ENCODE results near the gene MRPS34.
"Not testable (repeated sequence)": the region's sequence is repeated elsewhere in the genome, so short reads cannot be mapped to it uniquely, and the experiment has no call there.

Gene MRPS34

GRCh38 chr16:1772908-1773702, at the start of gene MRPS34:
Gene MRPS34, minus strand, starts transcription at chr16:1773134. Its CDS starts 15 bp downstream, at chr16:1773119.
- DNase-seq = peak; percentile 94

DNA sequence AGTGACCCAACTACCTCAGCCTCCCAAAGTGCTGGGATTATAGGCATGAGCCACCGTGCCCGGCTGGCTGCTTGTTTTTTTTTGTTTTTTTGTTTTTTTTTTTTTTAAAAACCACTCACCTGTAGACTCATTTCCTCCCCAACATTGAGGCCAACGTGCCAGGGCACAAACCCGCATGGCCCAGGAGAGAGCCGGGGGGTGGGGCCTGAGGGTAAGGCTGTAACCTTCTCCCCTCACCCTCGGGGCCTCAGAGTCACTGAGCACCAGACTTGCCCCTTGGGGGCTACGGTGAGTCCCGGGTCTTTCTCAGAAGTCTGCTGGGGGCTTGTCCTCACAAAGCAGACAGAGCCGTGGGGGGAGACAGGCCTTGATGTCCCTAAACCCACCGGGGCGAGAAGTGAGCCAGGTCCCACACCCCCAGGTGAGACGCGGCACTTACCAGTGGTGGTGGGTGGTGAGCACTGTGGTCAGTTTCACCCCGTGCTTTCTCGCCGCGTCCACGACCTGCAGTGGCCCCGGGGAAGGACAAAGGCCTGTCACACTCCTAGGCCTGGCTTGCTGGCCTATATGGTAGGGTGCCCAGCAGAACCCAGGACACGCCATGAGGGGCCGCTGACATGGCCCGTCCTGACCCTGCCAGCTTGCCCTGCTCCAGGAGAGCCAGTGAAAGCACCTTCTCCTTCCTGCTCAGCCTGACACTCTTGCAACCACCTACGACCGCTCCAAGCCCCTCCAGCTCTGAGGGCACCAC, 49.1 kb upstream of the MRPS34 start:
- DNase-seq = no peak

DNA sequence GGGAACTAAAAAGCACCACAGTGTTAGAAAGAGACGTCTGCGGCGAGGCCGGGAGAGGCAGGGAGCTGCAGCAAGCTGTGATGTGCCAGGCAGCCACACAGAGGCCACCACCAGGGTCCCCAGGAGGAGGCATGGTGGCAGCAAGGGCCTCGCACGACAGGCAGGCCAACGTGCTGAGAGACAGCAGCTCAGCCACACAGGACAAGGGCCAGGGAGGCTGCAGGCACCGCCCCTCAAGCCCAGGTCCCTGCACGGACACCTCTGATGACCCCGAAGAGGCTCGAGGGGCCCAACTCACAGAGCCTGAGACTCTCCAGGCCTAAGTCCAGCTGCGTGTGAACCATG, 48.0 kb upstream of the MRPS34 start:
- DNase-seq = no peak

DNA sequence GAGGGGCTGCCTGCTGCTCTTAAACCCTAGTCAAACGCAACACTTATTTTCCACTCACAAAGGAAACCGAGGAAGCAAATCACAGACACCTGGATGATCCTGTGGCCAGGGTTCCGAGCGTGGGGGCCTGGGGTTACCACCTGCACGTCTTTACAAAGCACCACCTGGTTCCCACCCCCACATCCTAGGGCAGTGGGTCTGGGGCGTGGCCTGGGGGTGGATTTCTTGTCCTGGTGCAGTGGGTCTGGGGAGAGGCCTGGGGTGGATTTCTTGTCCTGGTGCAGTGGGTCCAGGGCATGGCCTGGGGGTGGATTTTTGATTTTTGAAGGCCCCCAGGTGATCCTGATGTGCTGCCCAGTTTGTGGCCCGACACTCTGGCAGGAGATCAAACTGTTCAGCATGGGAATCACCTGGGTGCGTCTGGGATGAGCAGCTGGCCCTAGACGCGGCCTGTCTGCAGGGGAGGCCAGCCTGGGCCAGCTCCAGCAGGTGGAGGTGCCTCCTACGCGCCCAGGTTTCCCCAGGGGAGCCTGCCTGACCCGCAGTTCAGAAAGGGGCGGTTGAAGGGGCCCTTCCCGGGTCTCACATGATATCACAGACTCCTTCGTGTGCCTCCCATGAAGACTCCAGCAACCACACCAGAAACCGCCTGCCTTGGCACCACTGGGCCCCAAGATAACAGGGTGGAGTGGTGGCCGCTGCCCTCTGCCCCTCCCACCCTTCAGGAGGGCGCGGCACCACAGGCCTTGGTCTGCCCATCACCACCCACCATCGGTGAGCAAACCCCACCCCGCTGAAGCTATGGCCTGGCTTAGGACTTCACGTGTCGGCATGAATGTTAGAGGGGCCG, 47.4 kb upstream of the MRPS34 start:
- DNase-seq = no peak

DNA sequence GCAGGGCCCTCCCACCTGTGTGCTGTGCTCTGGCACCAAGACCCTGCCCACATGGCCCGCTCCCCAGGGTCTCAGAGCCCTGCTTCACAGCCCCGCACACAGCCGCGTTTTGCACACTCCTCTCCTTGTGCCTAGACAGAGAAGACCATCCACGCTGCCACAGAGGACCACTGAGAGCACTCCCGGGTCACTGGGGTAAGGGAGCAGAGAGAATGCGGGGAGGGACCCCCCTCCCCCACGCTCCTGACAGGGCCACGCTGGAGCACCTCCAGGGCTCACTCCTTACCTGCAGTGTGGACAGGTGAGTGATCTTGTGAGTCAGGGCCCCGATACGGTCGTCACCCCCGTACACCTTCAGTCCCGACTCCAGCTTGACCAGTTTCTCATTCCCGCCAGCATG, 46.7 kb upstream of the MRPS34 start:
- DNase-seq = no peak

DNA sequence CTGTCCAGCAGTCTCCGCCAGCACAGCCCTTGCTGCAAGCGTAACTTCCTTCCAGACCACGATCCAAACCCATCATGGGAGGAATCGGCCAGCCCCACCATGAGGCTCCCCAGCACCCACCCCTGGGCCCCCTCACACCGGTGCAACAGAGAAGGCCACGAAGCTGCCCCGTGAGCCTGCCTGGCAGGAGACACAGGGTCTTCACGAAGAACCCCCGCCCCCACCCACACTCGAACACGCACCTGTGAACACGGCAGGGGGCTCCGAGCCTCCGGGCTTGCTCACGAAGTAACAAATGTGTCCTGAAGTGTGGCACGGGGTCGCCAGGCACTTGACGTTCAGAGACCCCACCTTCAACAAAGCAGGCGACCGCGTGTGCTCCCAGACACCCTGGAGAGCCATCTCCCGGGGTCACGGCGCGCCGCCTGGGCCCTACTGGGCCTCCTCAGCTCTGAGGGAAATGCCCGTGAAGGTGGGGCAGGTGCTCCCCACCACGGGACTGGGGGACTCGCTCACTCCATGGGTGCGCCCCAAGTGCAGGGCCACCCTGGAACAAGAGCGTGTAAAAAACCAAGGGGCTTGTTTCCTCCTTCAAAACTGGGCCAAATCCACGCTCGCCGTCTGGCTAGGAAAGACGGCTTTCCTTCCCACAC, 46.1 kb upstream of the MRPS34 start:
- DNase-seq = no peak

- DNase-seq = no peak
These were observed 45.4 kb upstream of the MRPS34 start for GRCh38 chr16:1818204-1818872.

DNA sequence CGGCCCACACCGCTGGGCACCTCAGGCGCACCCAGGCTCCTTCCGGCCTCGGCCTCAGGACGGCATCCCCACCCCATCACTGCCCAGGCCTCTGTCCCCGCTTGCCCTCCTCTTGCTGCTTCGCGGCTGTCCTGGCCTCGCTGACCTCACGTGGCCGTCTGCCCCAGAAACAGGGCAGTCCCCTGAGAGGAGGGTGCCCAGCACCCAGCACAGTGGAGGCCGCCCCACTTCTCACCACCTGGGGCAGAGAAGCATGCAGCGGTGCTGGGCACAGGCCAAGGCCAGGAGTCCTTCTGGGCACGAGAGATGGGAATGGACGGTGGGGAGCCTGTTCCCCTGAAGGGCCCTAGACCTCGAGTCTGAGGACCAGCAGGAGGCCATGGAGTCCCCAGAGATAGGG, 44.8 kb upstream of the MRPS34 start:
- no peak for DNase-seq

DNA sequence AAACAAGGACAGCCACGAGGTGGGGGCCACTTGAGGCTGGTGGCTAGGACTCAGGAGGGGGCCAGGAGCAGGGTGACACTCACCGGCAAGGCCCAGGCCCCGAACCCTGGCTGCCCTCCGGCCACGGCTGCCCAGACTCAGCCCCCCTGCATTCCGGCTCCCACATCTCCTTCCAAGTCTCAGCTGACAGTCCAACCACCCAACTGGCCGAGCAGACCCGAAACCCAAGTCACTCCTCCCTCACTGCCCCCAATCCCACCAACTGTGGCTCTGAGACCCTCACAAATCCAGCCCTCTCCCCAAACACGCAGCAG, 44.3 kb upstream of the MRPS34 start:
- DNase-seq = no peak

DNA sequence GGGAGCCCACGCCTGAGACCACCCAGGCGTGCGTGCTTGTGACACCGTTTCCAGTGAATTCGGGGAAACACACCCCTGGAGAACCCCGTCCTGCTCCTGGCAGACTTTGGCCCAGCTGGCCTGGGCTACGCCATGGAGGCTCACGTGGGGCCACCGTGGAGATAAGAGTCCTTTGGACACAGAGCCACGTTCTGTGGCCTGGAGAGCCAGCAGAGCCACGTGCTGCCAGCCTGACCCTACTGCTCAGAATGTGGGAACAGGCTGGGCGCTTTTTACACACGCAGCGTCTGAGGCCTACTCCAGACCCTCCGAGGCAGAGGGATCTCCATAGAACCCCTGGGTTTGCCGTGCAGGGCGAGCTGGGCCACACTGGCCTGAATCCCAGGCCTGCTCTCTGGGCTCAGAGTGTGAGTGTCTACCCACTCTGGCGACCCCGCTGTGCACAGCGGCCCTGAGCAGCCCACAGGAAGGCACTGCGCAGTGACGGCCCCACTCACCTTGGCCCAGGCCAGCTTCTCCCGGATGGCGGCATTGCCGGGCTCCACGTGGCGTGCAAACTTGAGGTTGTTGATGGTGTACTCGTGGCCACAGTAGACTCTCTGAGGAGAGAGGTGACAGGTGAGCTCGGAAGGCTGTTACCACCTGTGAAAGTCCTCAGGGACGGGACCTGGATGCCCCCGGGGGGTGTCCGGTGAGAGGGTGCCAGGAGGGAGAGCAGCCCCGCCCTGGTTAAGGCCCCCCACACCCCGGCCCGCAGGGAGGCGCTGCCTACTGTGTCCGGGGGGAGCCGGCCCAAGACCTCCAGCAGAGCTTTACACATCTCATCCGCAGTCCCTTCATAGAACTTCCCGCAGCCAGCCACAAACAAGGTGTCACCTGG, 43.7 kb upstream of the MRPS34 start:
- no peak for DNase-seq

GRCh38 chr16:1815461-1815860, 42.5 kb upstream of the MRPS34 start:
- no peak for DNase-seq

GRCh38 chr16:1812732-1813163, 39.8 kb upstream of the MRPS34 start:
- no peak for DNase-seq

DNA sequence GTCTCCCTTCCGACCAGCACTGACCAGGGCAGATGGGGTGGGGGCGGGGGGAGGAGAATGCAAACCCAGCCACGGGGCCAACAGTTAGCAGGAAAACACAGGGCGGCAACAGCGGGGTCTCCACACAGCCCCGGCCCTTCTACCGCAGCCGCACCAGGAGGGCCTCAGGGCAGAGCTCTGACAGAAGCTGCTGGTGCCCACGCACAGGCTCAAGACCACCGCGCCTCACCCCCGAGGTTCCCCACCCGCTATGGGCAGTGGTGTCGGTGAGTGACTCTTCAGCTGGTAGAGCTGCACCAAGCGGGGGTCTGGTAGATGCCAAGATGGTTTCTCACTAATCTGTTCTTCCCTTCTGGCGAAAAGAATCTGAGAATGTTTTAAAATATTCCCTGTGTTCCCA, 37.6 kb upstream of the MRPS34 start:
- DNase-seq = no peak

DNA sequence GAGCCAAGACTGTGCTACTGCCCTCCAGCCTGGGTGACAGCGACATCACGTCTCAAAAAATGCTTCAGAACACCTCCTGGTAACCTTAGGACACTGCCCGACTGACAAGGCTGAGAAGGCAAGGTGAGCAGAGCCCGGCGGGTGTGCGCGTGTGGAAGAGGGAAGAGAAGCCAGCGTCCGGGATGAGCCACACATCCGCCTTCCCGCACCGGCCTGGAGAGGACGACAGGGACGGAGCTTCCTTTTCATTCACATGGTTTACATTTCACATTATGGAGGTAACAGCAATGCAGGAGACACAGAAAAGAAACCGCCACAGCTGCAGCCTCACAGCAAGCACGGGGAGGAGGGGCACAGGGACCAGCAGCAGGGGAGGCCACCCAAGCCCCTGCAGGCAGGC, 37.2 kb upstream of the MRPS34 start:
- DNase-seq = no peak

- DNase-seq = no peak
These were observed 36.4 kb upstream of the MRPS34 start for GRCh38 chr16:1809281-1809801.

DNA sequence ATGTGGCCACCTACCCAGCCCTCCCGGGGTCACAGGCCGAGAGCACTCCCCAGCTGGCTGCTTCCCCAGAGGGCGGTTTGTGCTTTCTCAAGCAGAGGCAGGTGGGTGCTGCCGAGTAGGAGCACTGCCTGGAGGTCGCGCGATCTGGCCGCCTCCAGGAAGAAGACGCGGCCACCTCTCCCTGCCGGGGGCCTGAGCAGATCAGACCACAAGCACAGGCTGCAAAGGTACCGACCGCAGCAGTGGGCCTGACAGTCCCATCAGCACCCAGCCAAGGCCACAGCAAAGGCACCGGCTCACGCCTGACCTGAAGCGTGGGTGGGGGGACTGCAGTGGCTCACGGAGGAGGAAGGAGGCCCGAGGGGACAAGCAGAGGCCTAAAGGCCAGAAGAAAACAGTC, 35.8 kb upstream of the MRPS34 start:
- DNase-seq = no peak

DNA sequence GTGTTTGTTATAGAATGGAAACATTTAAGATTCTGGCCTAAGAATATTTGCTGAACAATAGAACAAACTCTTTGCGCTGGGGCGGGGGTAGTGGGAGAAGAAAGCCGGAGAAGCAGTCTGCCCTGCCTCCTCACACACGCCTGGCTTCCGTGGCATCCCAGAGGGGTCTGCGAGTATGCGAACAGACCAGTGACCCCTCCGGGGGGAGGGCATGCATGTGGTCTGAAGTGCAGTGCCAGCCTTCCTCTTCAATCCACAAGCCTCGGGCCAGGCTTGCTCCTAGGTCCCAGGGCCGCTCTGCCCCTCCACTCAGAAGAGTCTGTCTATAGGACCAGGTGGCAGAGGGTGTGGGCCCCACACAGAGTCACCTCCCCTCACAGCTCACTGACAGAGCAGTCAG, 34.7 kb upstream of the MRPS34 start:
- DNase-seq = no peak

GRCh38 chr16:1800701-1801100, 27.8 kb upstream of the MRPS34 start:
- DNase-seq = no peak

DNA sequence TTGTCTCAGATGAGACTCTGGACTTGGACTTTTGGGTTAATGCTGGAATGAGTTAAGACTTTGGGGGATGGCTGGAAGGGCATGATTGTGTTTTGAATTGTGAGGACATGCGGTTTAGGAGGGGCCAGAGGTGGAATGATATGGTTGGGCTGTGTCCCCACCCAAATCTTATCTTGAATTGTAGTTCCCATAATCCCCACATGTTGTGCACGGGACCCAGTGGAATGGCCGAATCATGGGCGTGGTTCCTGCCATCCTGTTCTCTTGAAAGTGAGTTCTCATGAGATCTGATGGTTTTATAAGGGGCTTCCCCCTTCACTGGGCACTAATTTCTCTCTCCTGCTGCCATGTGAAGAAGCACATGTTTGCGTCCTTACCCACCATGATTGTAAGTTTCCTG, 26.3 kb upstream of the MRPS34 start:
- not testable (repeated sequence) for DNase-seq

GRCh38 chr16:1794908-1795666, 22.2 kb upstream of the MRPS34 start:
- no peak for DNase-seq

Measured in retina (tissue), 1 donor.